GM12892 (cell line): ENCODE results near the gene C2orf81.
A peak's percentile ranks its signal among the peaks of the same experiment; 100 is the strongest.

Source experiments
- DNase-seq: peaks from one replicate; pipeline ENCODE4 v3.0.0; 2011; ENCODE audit not compliant: insufficient read length
- FAIRE-seq: peaks from 2 replicates; lab custom pipeline; 2011; peaks lifted over from hg19 to GRCh38; lab: Jason Lieb, UNC
- POLR2A ChIP-seq: IDR thresholded peaks from 2 replicates; pipeline ENCODE4 v1.6.1; 2011; ENCODE audit warnings: low read depth, low read length, control low read depth
- POLR2AphosphoS5 ChIP-seq: IDR thresholded peaks from 2 replicates; pipeline ENCODE4 v1.6.1; 2011; ENCODE audit warnings: low read depth, low read length, control low read depth
- TAF1 ChIP-seq: IDR thresholded peaks from 2 replicates; pipeline ENCODE4 v1.6.1; 2011; ENCODE audit warnings: low read depth, mild to moderate bottlenecking, control low read depth, low read length, borderline replicate concordance

C2orf81 gene

GRCh38 chr2:74392449-74392743 lies 29.0 kb downstream of the C2orf81 start:
- no peak for DNase-seq
- no peak for TF ChIP-seq POLR2AphosphoS5
- no peak for FAIRE-seq

- peak; percentile 92 for FAIRE-seq
- DNase-seq: peak; percentile 80
Measured at GRCh38 chr2:74391580-74392448, 29.6 kb downstream of the C2orf81 start.

GRCh38 chr2:74391209-74391579 lies 30.2 kb downstream of the C2orf81 start:
- TF ChIP-seq POLR2AphosphoS5: no peak
- TF ChIP-seq TAF1: no peak
- no peak for TF ChIP-seq POLR2A
- DNase-seq: no peak
- FAIRE-seq: peak; percentile 70

More at GRCh38 chr2:74391580-74392448, 29.6 kb downstream of the C2orf81 start:
- TF ChIP-seq POLR2AphosphoS5 (0 out of 2 replicates have a peak, but pooled peaks have one; percentile 44), POLR2A (peak; percentile 65; the same call in 1 of the 2 replicates), TAF1 (no peak)

DNA sequence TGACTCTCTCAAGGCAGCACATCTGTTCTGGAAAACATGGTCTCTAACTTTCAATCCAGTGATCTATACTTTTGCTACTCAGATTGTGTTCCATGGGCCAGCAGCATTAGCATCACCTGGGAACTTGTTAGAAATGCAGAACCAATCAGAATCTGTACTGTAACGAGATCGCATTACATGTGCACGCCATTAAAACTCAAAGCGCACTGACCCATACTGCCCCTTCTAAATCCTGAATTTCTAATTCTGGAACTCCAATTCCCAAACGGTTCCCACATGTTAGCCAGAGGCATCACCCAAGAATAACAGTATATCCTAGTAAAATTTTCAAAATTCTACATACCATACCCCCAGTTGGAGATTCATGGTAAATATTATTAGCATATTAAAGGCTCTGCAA lies 30.8 kb downstream of the C2orf81 start:
- FAIRE-seq: peak; percentile 9
- TF ChIP-seq POLR2A (no peak), TAF1 (no peak), POLR2AphosphoS5 (no peak)

DNA sequence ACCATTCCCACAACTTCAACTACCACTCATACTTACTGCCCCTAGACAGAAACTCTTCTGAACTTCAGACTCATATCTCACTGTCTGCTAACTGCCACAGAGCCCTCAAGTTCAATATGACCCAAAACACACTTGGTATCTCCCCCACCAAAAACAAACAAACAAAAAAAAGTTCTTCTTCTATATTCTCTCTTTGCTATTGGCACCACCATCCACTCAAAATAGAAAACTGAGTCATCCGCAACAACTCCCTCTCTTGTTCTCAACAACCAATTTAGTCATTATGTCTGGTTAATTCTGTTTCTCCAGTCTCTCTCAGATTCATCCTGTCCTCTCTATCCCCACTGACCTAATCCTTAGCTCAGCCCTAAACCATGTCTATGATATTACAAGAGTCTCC lies 34.1 kb downstream of the C2orf81 start:
- DNase-seq: no peak
- TF ChIP-seq POLR2AphosphoS5: no peak
- no peak for TF ChIP-seq TAF1
- no peak for TF ChIP-seq POLR2A
- no peak for FAIRE-seq

More for the DNA sequence above, 30.8 kb downstream of the C2orf81 start:
- DNase-seq: no peak

DNA sequence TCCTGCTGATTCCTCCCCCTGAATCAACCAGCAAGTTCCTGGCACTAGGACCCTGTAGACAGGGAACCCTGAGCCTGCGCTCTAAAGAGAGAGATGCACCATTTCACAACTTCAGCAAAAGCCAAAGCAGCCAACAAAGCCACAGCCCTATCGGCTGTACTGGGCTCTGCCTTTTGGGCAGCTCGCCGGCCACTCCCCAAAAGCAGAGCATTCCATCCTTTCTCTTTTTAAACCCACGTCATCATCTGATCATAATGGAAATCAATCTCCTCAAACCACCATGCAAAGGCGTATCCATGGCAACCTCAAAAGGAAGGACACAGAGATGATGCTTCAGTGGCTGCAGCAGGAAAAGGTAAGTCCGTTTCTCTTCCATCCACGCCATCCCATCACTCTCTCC lies 36.0 kb downstream of the C2orf81 start:
- DNase-seq: no peak
- no peak for FAIRE-seq
- TF ChIP-seq POLR2A: no peak
- TF ChIP-seq POLR2AphosphoS5: no peak
- TF ChIP-seq TAF1: no peak

DNA sequence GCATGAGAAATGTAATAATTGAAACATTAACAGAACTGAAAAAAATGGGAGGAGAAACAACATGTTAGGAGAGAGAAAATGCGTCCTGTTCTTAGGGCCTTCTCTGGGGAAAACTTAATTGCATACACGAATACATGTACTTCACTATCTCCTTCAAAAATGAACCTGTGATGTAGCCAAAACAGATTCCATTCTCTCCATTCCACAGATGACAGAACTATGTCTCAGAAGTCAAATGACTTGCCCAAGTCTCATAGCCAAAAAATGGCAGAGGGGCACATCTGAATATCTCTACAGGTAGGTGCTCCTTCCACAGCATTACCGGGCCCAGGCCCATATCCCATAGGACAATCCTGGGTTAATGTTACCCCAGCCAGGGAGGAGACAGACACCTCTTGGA lies 37.4 kb downstream of the C2orf81 start:
- DNase-seq (no peak), FAIRE-seq (no peak)
- TF ChIP-seq POLR2A: no peak
- no peak for TF ChIP-seq TAF1
- TF ChIP-seq POLR2AphosphoS5: no peak

- TF ChIP-seq POLR2AphosphoS5: no peak
- no peak for TF ChIP-seq TAF1
- TF ChIP-seq POLR2A: no peak
- no peak for DNase-seq
- no peak for FAIRE-seq
Measured at GRCh38 chr2:74383254-74383653, 38.2 kb downstream of the C2orf81 start.

- DNase-seq (no peak), FAIRE-seq (no peak)
- no peak for TF ChIP-seq POLR2AphosphoS5
- TF ChIP-seq POLR2A: no peak
- no peak for TF ChIP-seq TAF1
Measured at GRCh38 chr2:74381751-74382150, 39.7 kb downstream of the C2orf81 start.

GRCh38 chr2:74379851-74380789 lies 41.3 kb downstream of the C2orf81 start, which contains the start of gene DCTN1:
Gene DCTN1 (minus strand): TSS chr2:74380311. CDS start chr2:74380037, 274 bp downstream.
- FAIRE-seq: peak; percentile 51
- DNase-seq: no peak
- TF ChIP-seq POLR2AphosphoS5 (no peak), POLR2A (no peak), TAF1 (no peak)

- FAIRE-seq: no peak
- DNase-seq: no peak
- TF ChIP-seq POLR2AphosphoS5 (no peak), POLR2A (no peak), TAF1 (no peak)
Measured at GRCh38 chr2:74378007-74378406, 43.4 kb downstream of the C2orf81 start.

DNA sequence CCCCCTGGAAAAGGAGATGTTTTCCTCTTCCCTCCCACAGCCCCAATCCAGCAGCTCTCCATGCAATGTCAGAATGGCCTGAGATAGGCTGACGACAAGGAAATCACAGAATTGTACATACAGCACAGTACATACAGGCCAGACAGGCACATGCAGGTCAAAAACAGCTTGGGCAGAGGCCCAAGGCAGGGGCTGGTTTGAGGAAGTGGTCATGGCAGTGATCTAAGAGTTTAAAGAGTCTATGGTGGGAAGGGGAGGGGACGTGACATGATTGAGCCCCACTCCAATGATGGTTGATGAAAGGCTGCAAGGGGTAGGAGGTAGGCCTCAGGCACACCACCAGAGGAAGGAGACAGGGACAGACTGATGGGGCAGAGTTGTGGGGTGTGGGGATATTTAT lies 45.6 kb downstream of the C2orf81 start:
- FAIRE-seq: no peak
- DNase-seq: no peak
- TF ChIP-seq POLR2A: no peak
- TF ChIP-seq TAF1: no peak
- TF ChIP-seq POLR2AphosphoS5: no peak
